ENCODE data around the gene ADGRV1. TPM values are rescaled to one million over a fixed set of nuclear protein-coding genes. Genes with fewer than 3 reads are reported as not detected.

ADGRV1 gene
- total and polyA plus RNA-seq, 9 of the 15 experiments (the other 6 are each of a cell fraction or from before 2014, with no cell fraction given): 21.7 to 156 (median 58.2) TPM

GRCh38 chr5:90546216-90546837 is 12.3 kb upstream of the ADGRV1 start:
- FAIRE-seq (no peak), ATAC-seq (no peak), DNase-seq (ENCODE audit: extremely low read depth in 1 of 4, low spot score in 3 of 4) (no peak)
- Histone ChIP-seq H3K4me2 (ENCODE audit: insufficient read depth, low read length) (no peak overlapping the region), H3K4me1 (replicated peaks in 1 of 2; ENCODE audit: control insufficient read depth in 2 of 2, insufficient read depth in 2 of 2, low read length in 2 of 2) (peaks cover 3 to 11% of the 10 kb centered on the region in 2 experiments; a peak in 4 of 5 replicates), H4K20me1 (replicated peaks; ENCODE audit: control insufficient read depth, insufficient read depth, low read length) (no peaks in the 10 kb centered on the region), H3K9me1 (ENCODE audit: control insufficient read depth, insufficient read depth, low read length) (no peaks in the 10 kb centered on the region), H3K9ac (ENCODE audit: insufficient read depth in 1 of 2, low read depth in 2 of 2, low read length in 2 of 2) (no peak overlapping the region), H3K36me3 (ENCODE audit: control insufficient read depth, insufficient read depth, low read length) (no peaks in the 10 kb centered on the region), H3K27ac (ENCODE audit: extremely low read depth, low read depth, low read length) (no peak overlapping the region), H3K79me2 (ENCODE audit: control insufficient read depth, insufficient read depth, low read length) (no peaks in the 10 kb centered on the region), H2AFZ (ENCODE audit: low read depth, low read length) (no peak overlapping the region; the same call in 1 of the 2 replicates), H3K27me3 (ENCODE audit: control insufficient read depth in 2 of 2, insufficient read depth in 2 of 2, low read length in 2 of 2) (no peaks in the 10 kb centered on the region), H3K9me3 (replicated peaks; ENCODE audit: control insufficient read depth, insufficient read depth, low read depth, low read length) (no peaks in the 10 kb centered on the region), H3K4me3 (no peak overlapping the region)
- in situ Hi-C loops (cut with MboI): no loop called here
- no peak for TF ChIP-seq FUS (optimal IDR thresholded peaks at IDR 0.05; ENCODE audit: low read depth, low read length)
- peak; percentile 27; the same call in 1 of the 2 replicates for TF ChIP-seq MAFK (IDR thresholded peaks at IDR 0.05; ENCODE audit: low read length)
- TF ChIP-seq MAFG (tag; conservative IDR thresholded peaks at IDR 0.05): peak; percentile 53
- TF ChIP-seq C11orf30 (IDR thresholded peaks at IDR 0.05; ENCODE audit: low read depth): peak; percentile 62
- 0 out of 2 replicates have a peak, but pooled peaks have one; percentile 41 for TF ChIP-seq MAFF (IDR thresholded peaks at IDR 0.05; ENCODE audit: low read length)
- TF ChIP-seq CEBPG (CRISPR knock-in tag; IDR thresholded peaks at IDR 0.05): no peak
- 0 out of 4 replicates have a peak, but pooled peaks of 1 of the 2 experiments have one; percentile 5 for TF ChIP-seq CEBPG (tag; conservative IDR thresholded peaks at IDR 0.05 in 1 of 2, IDR thresholded peaks at IDR 0.05 in 1 of 2)
- TF ChIP-seq ZNF316 (IDR thresholded peaks at IDR 0.05): peak; percentile 86
- TF ChIP-seq KDM2B (CRISPR knock-in tag; IDR thresholded peaks at IDR 0.05): no peak
- POLR2A ChIA-PET: interaction anchor here (0.7 kb wide), 2 partner anchors 37 to 403 kb away, joined by 3 read pairs; no protein-coding TSS in a partner anchor
- intact Hi-C loops (cut with micrococcal nuclease): no loop called here
- CTCF ChIA-PET (ENCODE audit: low intra/inter-chr PET ratio): no interaction called here
- WGBS (ENCODE audit: insufficient coverage, low coverage, missing lambda C conversion rate): 82% methylated on average over 4 of the region's 4 CpGs
- no TSS peak for BruUV-seq (replicated peaks)

All from K562 (cell line).